CD4-positive, alpha-beta T cell treated with Interleukin-17A for 1 hour (primary cell): ENCODE results near the gene SELENON.
A peak's percentile ranks its signal among the peaks of the same experiment; 100 is the strongest.

Experiments
- DNase-seq: peaks from one replicate; pipeline ENCODE4 v3.0.0-alpha.2; 2020

The SELENON gene

GRCh38 chr1:25771221-25772114, 28.5 kb upstream of the SELENON start:
- DNase-seq: peak; percentile 7

- DNase-seq: no peak
Measured at GRCh38 chr1:25772164-25772563, 27.8 kb upstream of the SELENON start.

DNA sequence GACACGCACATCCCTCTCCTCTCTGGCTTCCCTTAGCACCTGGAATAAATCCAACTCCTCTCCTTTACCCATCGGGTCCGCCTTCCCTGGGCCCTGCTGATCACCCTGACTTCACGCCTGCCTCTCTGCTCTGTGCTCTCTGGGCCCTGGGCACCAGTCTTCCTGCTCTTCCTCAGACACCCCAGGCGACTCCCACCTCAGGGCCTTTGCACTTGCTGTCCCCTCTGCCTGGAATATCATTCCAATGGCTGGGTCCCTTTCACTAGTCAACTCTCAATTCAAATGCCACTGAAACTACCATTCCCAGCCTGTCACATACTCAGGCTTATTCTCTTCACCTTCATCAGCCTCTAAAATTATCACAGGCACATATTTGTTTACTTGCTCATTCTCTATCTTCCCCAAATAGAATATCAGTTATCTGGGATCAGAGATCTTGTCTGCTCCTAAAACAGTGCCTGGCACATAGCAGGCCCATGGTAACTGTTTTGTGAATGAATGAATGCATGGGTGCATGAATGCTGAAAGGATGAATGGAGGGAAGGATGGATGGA, 27.2 kb upstream of the SELENON start:
- no peak for DNase-seq

DNA sequence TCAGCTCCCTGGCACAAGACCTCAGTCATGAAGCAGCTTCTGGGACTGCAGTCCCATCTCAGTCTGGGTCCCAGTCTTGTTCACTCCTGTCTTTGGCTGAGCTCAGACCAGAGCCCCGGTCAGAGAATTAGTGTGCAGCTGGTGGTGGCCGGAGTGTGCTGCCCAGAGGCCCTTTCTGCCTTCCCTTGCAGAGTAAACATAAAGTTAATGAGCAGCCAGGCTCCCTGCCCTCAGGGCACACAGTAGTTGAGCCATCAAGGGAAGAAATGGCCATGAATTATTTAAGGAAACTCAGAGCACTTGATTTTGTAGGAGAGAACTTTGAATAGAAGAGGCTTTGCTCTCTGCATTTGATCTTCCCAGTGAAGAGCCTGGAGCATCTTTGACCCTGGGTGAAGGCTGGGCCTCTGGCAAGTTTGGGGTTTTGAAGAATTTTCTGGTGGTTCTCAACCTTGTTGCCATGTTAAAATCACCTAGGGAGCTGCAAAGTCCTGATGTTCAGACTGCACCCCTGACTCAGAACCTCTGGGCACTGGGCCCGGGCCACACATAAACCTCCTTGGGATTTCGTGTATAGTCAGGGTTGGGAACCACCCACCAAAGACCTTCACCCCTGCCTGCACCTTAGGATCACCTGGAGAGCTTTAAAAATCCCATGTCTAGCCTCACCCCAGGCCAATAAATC, 26.4 kb upstream of the SELENON start:
- no peak for DNase-seq

GRCh38 chr1:25774206-25774803, 25.7 kb upstream of the SELENON start:
- no peak for DNase-seq

GRCh38 chr1:25774921-25775771, 24.8 kb upstream of the SELENON start:
- peak; percentile 86 for DNase-seq

DNA sequence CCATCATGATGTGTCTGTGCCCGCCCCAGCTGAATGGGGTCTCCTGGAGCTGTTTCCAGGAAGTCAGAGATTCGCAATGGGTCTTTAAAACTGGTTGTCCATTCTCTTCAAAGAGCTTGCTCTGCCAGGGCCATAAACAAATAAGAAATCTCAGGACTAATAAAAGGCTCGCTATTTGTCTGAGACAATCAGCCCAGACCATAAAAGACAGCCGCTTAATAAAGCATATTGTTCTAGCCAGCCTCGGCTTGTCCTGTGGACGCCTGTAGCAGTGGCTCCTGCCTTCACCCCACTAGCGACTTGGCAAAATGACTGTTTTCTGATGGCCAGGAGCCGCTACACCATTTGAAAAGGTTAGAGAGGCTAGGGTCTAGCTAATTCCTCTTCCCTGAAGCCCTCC, 20.6 kb upstream of the SELENON start:
- DNase-seq: no peak

DNA sequence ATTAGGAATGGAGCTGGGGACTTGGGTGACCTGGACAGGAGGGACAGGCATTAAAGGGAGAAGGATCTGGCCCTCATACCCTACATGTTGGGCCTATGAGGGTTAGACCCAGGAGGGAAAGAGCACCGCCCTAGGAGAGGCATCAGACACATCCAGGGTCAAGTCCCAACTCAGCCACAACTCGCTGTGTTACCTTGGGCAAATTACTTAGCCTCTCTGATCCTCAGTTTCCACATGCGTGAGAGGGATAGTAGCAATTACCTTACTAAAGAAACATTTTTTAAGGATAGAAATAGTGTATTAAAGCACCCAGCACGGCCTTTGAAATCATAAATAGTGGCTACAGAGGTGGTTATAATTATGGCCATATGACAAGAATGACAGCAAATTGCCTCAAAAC, 20.1 kb upstream of the SELENON start:
- no peak for DNase-seq

- DNase-seq: no peak
Measured at GRCh38 chr1:25780318-25781129, 19.5 kb upstream of the SELENON start.

DNA sequence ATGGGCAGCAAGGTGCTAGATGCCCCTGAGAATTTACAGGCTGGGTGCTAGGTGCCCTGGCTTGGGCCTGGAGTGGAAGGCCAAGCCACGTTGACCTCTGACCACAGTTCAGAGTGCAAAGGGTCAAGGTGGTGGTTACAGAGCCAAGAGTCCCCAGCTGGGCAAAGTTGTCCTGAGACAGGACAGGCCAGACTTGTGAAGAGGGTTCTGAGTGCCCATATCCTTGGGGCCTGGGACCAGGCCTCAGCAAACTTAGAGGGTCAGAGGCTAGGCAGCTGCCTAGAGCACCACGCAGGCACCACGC, 18.9 kb upstream of the SELENON start:
- DNase-seq: no peak

DNA sequence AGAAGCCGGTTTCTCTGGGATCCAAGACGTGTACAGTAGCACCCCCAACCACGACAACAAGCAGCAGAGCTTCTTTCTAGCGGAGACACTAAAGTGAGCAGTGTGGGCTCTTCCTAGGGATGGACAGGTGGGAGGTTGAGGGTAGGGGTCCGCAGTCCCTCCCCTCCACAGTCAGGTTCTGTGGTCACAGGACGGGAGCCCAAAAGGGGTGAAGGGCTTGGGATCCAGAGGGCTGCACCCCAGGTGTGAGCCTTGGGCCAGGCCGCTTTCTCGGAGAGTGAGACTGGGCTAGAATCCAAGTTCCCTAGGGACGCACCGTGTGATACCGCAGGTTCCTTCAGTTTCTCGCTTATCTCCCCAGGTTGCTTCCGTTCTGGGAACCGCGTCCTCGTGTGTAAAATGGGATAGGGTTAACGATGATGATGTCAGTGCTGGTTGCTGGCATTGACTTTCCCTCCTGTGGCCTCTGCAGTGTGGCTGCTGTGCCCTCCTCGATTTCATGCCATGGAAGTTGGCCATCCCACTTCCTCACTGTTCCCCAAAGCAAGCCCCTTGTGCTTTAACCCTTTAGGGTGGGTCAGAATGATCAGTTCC, 17.3 kb upstream of the SELENON start:
- DNase-seq: no peak

DNA sequence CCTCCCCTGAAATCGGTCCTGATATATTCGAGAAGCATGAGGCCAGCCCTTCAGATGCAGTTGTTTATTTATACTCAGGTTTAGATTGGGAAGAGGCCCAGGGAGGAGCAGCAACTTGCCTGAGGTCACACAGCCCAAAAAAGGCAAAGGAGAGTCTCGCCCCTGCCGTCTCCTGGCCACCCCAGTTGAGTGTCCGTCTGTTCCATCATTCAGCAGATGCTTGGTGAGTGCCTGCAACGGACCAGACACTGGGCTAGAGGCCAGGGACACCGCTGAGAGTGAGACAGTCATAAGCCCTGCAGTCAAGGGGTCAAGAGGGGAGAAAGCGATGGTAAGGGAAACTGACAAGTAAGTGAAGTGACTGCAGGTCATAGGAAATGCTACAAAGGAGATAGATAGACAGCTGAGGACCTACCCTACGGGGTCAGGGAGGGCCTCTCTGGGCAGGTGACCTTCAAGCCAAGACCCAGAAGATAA, 15.4 kb upstream of the SELENON start:
- no peak for DNase-seq

DNA sequence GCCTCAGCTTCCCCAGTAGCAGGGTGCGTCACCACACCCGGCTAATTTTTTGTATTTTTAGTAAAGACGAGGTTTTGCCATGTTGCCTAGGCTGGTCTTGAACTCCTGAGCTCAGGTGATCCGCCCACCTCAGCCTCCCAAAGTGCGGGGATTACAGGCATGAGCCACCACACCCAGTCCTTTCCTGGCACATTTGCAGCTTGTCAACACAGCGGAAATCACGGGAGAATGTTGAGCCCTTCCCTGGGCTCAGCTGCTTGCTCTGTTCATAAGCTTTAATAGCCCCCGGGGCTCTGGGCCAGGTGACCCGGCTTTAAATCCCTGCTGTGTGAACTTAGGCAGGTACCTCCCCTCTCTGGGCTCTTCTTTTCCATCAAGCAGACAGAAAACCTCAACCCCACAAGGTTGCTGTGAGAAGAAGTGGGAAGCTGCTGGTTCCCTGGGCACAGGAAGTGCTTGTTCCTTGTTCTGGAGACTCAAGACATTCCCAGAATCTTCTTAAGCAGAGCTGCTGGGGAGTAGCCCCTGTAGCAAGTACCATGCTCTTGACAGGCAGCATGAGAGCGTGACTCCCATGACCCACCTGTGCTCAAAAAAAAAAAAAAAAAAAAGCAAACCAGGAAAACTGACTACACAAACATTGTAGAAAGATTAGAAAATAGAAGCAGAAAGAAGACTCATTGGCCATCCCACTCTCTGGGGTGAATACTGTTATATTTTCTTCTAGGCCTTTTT, 14.5 kb upstream of the SELENON start:
- DNase-seq: no peak

DNA sequence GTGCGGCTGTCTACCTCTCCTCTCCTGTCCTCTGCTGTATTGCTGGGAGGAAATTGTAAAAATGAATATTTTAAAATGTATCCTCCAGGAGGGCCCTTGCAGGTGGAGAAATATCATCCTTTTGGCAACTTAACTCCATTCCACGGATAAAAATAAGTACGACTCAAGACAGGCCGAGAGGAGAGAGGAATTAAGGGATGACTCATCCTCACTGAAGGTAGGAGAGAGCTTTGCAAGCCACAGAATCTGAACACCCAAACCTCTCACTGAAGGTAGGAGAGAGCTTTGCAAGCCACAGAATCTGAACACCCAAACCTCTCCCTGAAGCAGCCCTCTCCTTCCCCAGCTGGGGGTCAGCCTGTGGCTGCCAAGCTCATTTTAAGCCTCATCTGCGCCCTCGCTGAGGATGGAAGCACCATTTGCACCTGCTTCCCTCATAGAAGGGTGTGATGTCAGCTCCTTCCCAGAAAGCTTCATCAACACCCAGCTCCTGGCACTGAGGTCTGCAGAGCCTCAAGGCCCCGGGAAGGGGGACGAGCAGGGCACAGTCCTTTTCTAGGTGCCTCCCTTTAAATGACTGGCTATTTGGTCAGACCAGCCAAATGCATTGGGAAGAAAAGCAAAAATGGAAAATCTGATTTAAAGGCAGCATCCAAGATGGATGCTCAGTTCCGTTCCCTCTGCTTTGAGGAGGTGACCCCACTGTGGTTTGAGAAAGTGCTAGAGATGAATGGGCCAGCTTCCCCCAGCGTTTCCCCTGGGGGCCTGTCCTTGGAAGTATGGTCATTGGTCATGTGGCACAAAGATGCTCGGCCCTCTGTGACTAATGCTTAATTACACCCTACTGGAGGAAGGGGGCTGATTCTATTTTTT, 12.9 kb upstream of the SELENON start:
- DNase-seq: no peak

DNA sequence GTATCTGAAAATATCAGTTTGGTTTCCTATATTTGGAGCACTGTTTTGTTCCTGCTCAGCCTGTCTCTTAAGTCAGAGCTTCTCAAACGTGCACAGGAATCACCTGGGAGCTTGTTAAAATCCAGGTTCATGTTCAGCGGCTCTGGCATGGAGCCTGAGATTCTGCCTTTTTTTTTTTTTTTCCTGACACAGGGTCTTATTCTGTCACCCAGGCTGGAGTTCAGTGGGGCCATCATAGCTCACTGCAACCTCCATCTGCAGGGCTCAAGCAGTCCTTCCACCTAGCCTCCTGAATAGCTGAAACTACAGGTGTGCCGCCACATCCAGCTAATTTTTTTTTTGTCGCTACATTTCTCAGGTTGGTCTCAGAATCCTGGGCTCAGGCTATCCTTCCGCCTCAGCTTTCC, 12.2 kb upstream of the SELENON start:
- no peak for DNase-seq

DNA sequence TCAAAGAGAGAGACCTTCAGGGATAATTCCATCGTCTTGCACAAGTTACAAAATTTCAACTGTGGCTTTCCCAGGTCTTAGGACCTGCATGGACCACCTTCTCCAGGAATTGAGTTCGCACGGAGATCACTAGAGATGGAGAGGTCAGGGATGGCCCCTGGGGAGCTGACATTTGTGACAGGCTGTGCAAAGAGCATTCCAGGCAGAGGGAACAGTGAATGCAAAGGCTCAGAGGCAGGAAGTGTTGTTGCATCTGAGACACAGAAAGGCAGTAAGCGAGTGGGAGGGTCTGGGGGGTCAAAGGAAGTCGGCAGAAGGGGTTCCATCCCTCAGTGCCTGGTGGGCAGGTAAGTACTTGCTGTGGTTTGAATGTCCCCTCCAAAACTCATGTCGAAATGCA, 9.5 kb upstream of the SELENON start:
- no peak for DNase-seq

DNA sequence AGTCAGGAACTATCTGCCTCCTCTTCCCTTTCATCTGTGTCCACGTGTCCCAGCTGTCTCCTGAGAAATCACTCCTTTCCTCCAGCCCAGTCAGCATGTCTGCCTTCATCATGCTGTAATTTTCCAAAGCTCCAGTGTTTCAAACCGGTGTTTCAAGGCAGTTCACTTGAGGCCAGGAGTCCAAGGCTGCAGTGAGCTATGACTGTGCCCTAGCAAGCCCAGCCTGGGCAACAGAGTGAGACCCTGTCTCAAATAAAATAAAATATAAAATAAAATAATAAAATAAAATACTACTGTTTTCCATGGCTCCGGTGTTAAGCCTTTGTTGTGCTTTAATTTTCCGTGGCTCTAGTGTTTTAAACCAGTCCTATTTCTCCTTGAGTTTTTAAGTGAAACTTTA, 7.9 kb upstream of the SELENON start:
- DNase-seq: no peak

GRCh38 chr1:25793585-25794170, 6.3 kb upstream of the SELENON start:
- no peak for DNase-seq

- DNase-seq: no peak
Measured at GRCh38 chr1:25794325-25794724, 5.7 kb upstream of the SELENON start.
